ENCODE results near the gene TMEM232.

TMEM232 gene

DNA sequence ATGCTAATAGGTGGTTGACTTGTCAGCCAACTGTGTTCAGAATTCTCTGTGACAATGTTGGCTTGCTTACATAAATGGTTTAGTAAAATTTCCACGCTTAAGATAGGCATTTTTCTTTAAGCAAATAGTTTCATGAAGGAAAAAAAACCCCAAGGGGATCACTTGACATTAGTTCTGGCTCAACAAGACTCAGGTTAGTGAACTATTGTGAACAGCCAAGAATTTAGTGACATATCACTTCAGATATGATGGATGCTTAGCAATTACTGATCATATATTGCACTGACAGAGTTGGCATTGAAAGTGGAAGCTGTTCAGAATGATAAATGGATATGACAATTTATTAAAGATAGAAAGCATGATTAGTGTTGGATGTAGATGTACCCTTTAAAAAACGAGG lies 218.5 kb downstream of the TMEM232 start:
- DNase-seq: no peak

DNA sequence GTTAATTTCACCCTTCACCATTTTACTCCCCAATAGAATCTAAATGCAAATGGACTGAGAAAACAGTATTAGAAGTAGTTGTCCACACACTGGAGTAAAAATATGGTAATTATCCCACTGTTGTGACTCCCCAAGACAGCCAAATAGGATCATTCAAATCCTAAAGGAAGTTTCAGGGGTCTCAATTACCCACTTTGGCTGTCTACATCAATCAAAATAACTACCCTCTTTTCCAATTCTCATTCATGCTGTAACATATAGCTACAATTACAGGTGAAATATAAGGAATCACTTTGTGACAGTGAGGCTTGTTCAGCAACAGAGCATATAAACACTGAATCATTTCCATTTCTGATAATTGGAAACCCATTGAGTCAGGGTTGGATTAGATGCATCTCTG lies 220.1 kb downstream of the TMEM232 start:
- no peak for DNase-seq

DNA sequence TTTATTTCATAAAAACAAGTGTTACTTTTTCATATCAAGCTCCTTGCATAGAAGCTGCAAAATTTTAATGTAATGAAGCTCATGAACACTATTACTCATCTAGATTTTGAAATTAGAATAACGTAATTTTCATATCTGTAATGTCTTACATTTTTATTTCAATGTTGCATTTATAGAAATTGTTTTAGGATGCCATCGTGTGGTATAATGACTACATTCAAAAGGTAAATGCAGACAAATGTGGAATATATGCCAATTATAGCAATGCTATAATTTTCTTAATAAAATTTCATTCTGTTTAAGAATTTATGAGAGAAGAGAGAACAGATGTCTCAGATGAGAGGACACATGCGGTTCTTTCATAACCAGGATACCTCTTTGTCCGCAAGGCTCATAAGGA lies 230.2 kb downstream of the TMEM232 start:
- no peak for DNase-seq

DNA sequence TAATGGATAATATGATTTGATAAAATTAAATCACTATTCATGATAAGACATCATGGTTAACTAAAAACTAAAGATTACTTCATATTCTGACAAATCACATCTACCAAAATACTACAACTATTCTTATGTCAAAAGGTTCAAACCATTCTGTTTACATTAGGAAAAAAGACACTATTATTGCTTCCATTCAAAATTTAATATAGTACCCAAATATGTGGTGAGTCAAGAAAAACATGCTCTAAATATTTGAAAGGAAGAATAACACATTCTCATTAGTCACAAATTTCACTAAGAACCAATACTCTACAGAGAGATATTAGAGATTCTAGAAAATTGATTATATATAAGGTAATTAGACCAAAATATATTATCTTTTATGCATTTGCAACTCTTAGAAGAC lies 234.0 kb downstream of the TMEM232 start:
- no peak for DNase-seq

DNA sequence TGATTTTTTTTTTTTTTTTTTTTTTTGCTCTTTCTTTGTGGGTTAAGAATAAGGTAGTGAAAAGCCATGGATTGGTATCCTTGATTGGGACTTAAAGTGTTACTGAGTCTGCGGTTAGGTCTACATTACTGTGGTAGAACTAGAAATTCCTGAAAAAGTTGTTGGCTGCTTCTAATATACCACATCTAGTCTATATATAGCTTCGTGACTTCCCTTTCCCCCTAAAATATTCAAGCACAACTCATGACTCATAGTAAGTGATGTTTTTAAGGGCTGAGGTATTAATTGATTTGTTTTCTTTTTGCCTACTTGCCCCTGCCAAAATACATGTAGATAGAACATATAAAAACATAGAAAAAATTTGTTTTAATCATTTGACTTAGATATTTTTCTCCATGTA lies 247.6 kb downstream of the TMEM232 start:
- DNase-seq: no peak

DNA sequence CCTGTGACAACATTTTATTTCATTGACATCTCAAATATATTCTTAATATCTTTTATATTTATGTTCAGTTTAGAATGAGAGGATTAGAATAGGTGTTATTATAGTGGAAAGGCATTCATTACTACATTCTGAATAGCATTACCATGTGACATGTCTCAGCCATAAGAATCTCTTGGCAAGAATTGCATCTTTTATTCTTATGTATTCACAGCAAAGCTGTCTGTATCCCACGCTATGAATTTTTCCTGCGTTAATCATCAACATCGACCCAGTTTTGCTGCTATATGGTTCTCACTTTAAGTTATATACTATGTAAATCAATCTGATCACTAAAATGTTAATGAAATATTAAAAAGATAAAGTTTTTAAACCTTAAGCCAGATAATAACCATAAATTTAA lies 248.6 kb downstream of the TMEM232 start:
- DNase-seq: no peak

DNA sequence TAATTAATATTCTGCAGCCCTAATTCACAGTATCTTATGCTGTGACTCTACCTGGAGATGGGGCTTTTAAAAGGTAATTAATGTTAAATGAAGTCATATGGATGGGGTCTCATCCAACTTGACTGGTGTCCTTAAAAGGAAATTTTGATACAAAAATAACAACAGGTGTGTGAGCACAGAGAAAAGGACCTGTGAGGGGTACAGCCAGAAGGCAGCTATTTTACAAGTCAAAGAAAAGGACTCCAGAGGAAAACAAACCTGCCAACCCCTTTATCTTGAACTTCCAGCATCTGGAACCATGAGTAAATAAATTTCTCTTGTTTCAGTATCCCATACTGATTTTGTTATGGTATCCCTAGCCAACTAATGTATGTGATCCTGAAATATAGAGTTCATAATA lies 250.3 kb downstream of the TMEM232 start:
- DNase-seq: no peak

DNA sequence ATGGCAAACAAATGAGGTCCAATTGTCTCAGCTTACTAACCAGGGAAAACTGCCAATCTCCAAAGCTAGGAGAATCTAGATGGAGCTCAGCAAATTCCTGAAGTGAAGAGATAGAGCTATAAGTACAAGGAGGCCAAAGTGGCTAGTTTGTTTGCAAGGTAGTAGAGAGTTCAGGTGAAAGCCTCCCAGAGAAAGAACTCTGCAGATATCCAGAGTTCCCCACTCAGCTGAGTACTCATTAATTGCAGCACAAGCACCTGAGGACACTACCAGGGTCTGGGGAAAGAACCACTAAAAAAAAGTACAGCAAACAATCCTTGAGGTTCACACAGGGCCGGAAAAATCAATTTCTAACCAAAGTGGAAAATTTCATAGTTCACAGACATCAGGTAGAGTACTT lies 250.9 kb downstream of the TMEM232 start:
- no peak for DNase-seq

DNA sequence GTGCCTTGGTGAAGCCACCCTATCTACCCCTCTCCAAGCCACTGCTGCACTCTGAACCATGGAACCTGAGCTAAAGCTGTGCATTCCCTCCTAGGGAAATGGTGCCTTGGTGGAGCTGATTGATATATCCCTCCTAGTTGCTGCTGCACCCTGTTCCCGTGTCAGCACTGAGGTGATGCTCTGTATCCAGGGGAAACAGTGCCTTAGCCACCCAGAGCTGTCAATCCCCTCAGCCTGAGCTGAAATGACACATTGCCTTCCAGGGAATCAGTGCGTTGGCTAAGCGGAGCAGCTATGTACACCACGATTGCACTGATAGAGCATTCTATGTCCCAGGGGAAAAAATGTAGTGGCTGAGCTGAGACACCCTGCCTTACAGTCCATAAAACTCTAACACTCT lies 257.0 kb downstream of the TMEM232 start:
- no peak for DNase-seq

DNA sequence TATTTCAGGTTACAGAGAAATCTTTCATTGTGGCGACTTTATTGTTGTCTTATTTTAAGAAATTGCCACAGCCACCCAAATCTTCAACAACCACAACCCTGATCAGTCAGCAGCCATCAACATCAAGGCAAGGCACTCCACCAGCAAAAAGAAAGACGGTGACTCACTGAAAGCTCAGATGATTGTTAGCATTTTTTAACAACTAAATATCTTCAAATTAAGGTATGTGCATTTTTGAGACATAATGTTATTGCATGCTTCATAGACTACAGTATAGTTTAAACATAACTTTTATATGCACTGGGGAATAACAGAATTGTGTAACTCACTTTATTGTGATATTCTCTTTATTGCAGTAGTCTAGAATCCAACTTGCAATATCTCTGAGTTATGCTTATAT lies 263.4 kb downstream of the TMEM232 start:
- no peak for DNase-seq

DNA sequence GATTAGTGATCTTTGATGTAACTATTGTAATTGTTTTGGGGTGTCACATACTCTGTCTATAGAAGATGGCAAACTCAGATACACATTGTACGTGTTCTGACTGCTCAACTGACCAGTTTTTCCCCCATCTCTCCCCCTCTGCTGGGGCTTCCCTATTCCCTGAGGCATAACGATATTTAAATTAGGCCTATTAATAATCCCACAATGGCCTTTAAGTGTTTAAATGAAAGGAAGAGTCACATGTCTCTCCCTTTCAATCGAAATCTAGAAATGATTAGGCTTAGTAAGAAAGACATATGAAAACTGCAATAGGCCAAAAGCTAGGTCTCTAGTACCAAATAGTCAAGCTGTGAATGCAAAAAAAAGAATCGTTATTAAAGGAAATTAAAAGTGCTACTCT lies 265.6 kb downstream of the TMEM232 start:
- no peak for DNase-seq

DNA sequence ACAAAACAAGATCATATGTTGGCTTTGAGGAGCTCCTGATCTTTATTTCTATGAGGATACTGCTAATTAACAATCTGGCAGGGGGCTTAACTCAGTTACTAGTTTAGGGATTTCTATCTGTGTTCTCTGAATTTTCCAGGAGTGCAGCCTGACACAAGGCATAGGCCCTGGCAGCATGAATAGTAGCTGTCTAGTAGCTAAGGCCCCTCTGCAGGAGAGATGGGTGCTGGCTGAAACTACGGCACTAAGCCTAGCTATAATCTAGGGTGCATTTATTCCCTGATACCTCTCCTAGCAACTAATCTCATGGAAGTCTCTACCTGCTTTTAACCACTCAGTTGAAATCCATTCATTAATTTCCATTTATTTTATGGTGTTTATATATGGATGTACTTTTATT lies 268.2 kb downstream of the TMEM232 start:
- DNase-seq: no peak

DNA sequence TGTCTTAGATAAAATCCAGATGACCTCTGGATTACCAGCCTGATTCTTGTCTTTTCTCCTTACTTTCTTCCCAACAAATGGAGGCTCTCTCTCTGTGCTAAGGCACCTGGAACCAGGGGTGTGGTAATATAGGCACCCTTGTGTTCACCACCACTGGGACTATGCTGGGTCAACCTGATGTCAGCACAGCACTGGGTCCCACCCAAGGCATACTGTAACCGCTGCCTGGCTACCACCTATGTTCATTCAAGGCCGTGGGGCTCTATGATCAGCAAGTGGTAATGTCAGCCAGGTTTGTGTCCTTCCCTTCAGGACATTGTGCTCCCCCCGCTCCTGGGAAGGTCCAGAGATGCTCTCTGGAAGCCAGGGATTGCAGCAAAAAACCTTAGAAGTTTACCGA lies 283.6 kb downstream of the TMEM232 start:
- DNase-seq: no peak

DNA sequence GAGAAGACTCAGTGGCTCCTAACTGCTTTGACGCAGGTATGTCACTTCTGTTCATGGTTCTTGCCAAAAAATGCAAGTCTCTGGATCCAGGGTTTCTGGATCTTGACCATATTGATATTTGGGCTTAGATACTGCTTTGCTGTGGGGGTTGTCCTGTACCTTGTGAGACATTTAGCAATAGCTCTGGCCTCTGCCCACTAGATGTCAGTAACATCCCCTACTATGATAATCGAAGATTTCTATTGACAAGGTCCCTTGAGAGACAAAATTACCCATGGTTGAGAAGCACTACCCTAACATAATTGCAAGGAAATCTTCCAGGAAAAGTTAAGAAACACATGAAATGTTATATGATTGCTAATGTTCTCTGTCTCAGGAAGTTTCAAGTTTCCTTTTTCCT lies 285.4 kb downstream of the TMEM232 start:
- DNase-seq: peak; percentile 11

DNA sequence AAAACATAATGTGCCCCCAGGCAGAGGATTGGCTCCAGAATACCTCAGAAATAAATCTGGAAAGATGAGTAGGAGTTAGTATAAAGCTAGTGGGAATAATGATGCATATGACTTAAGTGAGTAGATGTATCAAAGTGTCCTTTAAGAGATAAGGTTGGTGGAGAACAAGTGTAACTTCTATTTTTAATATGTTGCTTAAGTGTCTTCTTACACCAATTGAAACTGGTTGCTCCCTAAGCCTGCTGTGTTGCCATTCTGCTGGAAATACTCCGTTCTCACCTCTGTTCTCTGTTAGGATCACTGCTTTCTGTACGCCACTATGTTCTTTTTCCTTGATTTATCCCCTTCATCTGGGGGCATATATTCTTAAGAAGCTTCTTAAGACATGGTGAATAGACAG lies 286.4 kb downstream of the TMEM232 start:
- no peak for DNase-seq

DNA sequence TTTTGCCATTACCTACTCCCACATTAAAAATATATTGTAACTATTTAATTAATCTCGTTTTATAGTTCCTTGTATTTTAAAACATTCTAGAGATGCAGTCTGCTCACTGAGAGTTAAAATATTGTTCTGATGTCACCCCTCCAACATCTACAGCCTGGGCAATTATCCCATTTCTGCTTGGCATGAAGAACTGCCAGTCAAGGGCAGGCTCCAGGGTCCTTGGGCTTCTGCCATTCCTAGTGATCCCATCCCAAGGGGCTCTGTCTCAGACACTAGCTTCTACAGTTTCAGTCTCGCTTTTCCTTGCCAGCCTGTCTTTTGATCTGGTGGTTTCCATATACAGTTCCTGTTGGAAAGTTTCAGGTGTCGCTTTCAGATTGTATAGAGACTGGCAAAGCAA lies 287.2 kb downstream of the TMEM232 start:
- DNase-seq: no peak

DNA sequence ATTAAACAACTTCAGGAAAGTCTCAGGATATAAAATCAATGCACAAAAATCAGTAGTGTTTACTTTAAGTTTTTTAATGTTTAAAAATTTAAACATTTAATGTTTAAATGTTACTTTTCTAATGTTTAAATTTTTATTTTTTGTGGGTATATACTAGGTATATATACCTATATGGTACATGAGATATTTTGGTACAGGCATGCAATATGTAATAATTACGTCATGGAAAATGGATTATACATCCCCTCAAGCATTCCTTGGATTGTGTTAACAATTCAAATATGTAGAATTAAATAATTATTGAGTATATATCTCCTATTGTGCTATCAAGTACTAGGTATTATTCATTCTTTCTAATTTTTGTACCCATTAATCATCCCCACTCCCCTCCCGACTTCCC lies 291.3 kb downstream of the TMEM232 start:
- no peak for DNase-seq

DNA sequence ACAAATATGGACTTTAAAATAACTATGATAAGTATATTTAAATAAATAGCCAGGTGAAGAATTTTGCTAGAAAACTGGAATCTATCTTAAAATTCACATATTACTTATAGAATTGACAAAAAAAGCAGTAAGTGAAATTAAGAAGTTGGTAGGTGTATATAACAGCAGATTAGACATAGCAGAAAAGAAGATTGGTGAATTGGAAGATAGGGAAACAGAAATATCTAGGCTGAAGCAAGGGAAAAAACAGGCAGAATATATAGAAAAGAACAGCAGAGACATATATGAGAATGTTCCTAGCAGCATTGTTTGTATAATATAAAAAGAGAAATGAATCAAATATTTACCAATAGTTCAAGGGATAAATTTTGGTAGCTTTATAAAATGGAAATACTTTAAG lies 294.9 kb downstream of the TMEM232 start:
- DNase-seq: no peak

DNA sequence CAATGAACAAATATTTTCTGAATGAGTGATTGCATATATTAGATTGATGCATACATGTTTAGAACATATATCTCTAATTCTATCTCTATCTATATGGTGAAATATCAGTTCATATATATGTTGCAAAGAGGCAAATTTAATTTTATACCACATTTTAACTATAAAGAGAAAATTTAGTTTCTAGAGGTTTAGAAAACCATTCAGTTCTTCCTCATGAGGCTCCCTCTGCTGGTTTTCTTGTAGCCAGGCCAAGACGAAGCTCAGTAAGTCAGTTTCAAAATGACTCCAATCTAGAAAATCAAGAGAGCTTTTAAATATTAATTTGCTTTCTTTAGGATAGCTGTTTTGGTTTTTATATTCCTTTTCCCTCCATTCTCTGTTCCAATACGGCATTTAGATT lies 312.1 kb downstream of the TMEM232 start:
- peak; percentile 3 for DNase-seq

DNA sequence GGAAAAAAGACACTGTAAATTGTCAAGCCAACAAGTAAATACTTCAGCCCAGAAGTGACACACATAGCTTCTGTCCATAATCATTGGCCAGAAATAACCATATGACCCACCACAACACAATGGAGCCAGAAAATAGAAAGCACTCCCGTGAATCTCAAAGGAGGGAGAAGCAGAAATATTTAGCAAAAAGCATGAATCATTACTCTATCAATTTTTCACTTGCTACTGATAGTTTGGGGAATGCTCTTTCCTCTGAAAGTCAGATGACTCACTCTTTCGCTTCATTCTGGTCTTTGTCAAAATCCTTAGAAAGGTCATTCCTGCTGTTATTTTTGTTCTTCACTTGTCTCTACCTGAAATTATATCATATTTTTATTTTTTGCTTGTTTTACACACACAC lies 312.6 kb downstream of the TMEM232 start:
- no peak for DNase-seq

DNA sequence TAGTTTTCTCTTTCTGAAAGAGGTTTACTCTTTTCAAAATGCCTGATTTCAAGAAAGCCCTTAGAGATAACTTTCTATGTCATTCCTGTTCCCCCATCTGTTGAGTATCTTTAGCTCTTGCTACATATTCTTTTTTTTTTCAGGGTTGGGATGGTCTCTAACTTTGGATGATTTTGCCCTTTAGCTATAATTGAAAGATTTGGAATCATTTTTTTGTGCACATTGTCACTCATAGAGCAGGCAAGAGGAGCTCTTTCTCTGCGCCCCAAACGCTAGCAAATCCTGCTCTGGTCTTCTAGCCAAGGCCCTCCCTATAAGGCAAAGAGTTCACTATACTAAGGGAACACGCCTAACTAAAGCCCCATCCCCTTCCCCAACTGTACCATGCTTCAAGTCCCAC lies 316.9 kb downstream of the TMEM232 start:
- no peak for DNase-seq

DNA sequence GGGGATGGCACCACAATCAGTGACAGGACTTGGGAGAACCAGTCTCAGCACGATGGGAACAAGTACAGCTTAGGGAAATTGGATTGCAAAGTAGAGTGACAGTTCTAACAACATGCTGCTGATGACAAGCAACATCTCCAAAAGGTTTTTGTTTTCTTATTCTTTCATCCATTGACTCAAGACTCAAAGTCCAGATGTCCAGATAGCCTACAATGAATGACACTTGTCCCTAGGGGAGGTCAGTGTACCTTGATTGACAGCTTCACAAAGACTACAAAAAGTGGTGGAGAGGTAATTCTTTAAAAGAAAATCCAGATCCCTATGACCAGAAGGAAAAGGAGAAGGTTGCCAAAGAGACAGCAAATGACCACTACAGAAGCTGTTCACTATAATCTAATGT lies 323.9 kb downstream of the TMEM232 start:
- no peak for DNase-seq

DNA sequence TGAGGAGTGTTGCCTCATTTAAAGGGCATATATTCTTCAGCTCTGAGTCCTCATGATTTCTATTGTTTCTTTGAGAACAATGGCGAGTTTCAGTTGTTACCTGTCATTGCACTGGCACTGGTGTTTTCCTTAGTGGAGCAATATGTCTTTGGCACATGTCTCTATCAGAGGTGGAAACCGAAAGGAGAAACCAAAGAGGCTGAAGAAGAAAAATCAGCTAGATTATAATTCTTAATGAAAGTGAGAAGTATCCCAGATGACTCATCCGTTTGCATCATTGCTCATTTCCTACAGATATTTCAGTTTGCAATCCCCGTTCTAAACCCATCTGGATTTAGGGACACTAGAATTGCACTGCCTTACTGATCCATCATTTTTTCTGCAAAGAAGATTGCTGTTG lies 324.6 kb downstream of the TMEM232 start:
- no peak for DNase-seq

DNA sequence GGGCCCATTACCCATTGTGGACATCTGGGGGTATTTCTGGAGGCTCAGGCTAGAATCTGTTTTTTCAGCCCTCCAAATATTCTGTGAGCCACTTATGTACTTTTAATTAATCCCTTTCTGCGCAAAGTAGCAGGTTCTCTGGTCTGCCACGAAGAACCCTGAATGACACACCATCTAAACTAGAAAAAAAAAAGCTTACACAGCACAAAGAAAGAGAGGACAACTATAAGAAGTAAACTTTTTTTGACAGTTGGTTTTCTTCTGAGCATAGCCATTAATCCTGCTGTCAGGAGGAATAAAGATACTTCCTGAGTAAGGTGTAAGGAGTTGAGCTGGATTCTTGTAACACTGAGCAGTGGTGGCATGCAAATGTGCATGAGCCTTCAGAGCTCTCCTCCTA lies 327.5 kb downstream of the TMEM232 start:
- DNase-seq: no peak

DNA sequence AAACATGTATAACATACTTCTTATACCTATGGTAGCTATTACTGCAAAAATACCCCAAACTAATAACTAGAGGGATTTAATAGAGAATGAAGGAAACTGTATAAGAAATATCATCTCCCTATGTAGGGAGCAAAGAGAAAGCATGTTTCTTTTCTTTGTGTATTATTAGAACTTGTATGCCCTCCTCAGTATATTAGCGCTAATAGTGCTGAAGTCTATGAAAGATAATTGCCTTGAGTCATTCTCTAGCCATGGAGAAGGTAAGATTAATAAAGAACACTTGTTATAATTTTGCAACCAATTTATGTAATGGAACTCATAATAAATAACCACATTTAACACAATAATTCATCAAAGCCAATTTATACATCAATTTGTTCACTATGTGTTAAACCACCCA lies 329.2 kb downstream of the TMEM232 start:
- no peak for DNase-seq

DNA sequence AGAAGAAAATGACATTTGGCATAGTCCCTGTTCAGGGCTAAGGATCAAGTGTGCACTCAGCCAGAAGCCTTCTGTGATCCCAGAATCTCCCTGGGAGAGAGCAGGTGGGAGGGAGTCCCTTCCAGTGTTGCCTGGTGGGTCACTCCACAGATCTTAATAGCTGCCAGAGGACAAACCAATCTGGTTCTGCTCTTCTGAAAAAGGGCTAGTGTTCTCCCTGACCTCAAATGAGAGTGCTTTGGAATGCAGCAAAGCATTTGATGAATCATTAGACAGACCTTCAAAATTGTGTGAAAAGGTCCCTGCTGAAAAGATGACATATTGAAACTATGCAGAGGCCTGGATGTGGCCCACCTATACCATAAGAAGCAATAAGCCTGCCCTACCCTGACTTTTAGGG lies 339.7 kb downstream of the TMEM232 start:
- no peak for DNase-seq

Measured in activated CD4-positive, alpha-beta T cell treated with anti-CD3 and anti-CD28 coated beads, Interleukin-10, Interleukin-2, amounts not matched to agents 100 ng/mL and 50 ng/mL, durations not matched to agents 16 hours and 8 hours (primary cell).